Stomach smooth muscle (tissue), 2 donors: ENCODE measurements around the gene CELF2.

Experiments
- H3K27ac ChIP-seq: one replicate; pipeline ENCODE4 v1.7.0; 2013; ENCODE audit warnings: mild to moderate bottlenecking, low read length, inconsistent platforms
- H3K27me3 ChIP-seq, 2 donors: one replicate each; pipeline ENCODE4 v1.7.0; 2013; ENCODE audit warnings: low read length in 2 of 2; ENCODE audit not compliant: insufficient read depth in 2 of 2, control insufficient read depth in 1 of 2
- H3K36me3 ChIP-seq, 2 donors: one replicate each; pipeline ENCODE4 v1.7.0; 2013; ENCODE audit warnings: low read length in 2 of 2; ENCODE audit not compliant: control insufficient read depth in 2 of 2, insufficient read depth in 2 of 2
- H3K4me1 ChIP-seq: one replicate; pipeline ENCODE4 v1.7.0; 2013; ENCODE audit warnings: low read length; ENCODE audit not compliant: control insufficient read depth, insufficient read depth
- H3K4me3 ChIP-seq, 2 donors: one replicate each; pipeline ENCODE4 v1.7.0; 2013; ENCODE audit warnings: low read length in 2 of 2
- H3K9ac ChIP-seq, 2 donors: one replicate each; pipeline ENCODE4 v1.7.0; 2013; ENCODE audit warnings: low read length in 2 of 2, mild to moderate bottlenecking in 1 of 2
- H3K9me3 ChIP-seq, 2 donors: one replicate each; pipeline ENCODE4 v1.7.0; 2013; ENCODE audit warnings: low read length in 2 of 2; ENCODE audit not compliant: control insufficient read depth in 2 of 2
- donor health status: healthy.
- donor health status: Pancreatic carcinoma.

CELF2 gene

DNA sequence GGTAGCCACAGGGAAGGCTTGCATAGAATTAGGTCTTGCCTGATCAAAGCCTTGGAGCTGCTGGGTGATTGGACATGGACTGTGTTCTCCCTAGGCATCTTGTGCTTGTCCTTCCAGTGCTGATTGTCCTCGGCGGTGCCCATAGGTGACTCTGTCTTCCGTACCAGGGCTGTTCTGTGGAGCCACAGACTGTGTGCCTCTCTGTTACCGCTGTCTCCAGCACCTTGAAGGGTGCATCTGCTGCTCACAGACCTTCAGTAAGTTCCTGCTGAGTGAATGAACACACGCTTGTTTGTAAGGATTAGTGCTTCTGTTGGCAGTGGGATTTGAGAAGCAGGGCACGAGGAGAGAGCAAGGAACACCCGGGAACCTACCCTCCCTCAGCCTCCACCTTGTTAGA, 116.7 kb downstream of the CELF2 start:
- Histone ChIP-seq H3K9ac (no peak overlapping the region), H3K36me3 (no peaks in the 10 kb centered on the region), H3K27me3 (no peaks in the 10 kb centered on the region), H3K27ac (no peak overlapping the region), H3K4me3 (no peak overlapping the region), H3K9me3 (no peaks in the 10 kb centered on the region), H3K4me1 (no peaks in the 10 kb centered on the region)

DNA sequence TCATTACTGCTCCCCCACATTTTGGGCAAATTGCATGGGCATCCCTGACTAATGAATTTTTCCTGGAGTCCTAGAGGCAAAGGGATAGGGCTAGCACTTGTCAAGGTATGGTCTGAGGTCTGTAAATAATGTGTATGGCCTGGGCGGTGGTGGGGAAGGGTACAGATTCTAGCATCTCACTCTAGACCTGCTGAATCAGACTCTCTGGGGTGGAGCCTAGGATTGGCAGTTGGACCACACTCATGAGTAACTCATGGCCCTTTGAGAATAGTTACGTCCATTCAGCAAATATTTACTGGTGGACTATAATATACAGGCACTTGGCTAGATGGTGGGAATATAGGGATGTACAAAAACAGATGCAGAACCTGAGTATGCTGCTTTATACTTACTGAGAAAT, 118.0 kb downstream of the CELF2 start:
- H3K4me3 ChIP-seq: no peak overlapping the region
- H3K27ac ChIP-seq: no peak overlapping the region
- no peaks in the 10 kb centered on the region for H3K9me3 ChIP-seq
- no peaks in the 10 kb centered on the region for H3K27me3 ChIP-seq
- no peak overlapping the region for H3K9ac ChIP-seq
- no peaks in the 10 kb centered on the region for H3K4me1 ChIP-seq
- H3K36me3 ChIP-seq: no peaks in the 10 kb centered on the region

DNA sequence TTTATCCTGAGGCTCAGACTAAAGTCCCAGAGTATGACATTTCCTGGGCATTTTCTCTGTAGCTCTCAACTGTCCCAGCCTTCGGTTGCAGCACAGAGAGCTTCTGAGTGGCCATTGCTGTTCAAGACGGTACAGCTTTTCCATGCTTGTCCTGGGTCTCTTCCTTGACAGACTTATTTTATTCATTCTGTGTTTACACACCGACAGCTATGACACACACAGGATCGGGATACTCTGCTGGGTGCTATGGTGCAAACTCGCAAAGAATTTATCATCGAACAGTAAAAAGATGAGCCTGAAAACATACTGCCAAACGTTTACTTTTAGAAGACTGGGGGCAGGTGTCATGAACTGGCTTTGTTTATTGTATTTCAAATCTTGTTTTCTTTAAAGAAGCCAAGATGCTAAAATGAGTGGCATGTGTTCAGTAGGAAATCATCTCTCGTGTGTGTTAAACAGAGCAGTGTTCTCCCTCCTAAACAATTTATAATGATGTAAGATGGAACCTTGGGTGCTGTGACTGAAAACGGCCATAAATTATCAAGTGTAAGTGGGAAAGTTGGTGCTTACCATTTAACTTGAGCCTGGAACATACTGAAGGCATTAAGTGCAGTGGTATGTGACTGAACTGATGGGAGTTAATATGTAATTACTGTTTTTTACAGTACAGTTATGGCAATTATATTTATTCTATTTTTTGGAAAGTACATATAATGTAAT, 120.8 kb downstream of the CELF2 start:
- Histone ChIP-seq H3K4me1 (no peaks in the 10 kb centered on the region), H3K4me3 (no peak overlapping the region), H3K9me3 (no peaks in the 10 kb centered on the region), H3K9ac (no peak overlapping the region), H3K27ac (no peak overlapping the region), H3K36me3 (no peaks in the 10 kb centered on the region), H3K27me3 (no peaks in the 10 kb centered on the region)

- Histone ChIP-seq H3K9me3 (no peaks in the 10 kb centered on the region), H3K27ac (no peak overlapping the region)
These were observed 123.3 kb downstream of the CELF2 start for GRCh38 chr10:11140963-11141362.

GRCh38 chr10:11141571-11142091, 124.0 kb downstream of the CELF2 start:
- Histone ChIP-seq H3K27me3 (no peaks in the 10 kb centered on the region), H3K9me3 (no peaks in the 10 kb centered on the region), H3K27ac (no peak overlapping the region), H3K9ac (no peak overlapping the region), H3K4me3 (no peak overlapping the region), H3K4me1 (peaks cover 19% of the 10 kb centered on the region), H3K36me3 (no peaks in the 10 kb centered on the region)

More at GRCh38 chr10:11140963-11141362, 123.3 kb downstream of the CELF2 start:
- H3K9ac ChIP-seq: no peak overlapping the region
- H3K27me3 ChIP-seq: no peaks in the 10 kb centered on the region
- H3K4me3 ChIP-seq: no peak overlapping the region
- peaks cover 13% of the 10 kb centered on the region for H3K4me1 ChIP-seq
- no peaks in the 10 kb centered on the region for H3K36me3 ChIP-seq

DNA sequence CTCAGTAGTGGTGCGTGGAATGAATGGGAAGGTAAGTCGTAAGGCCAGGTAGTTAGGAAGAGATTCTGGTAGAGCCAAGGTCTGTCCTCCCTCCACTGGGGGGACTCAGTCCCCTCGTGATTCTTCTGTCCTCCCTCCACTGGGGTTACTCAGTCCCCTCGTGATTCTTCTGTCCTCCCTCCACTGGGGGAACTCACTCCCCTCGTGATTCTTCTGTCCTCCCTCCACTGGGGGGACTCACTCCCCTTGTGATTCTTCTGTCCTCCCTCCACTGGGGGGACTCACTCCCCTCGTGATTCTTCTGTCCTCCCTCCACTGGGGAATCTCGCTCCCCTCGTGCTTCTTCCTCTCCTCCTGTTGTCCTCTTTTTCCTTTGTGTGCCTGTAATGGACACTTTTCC, 125.1 kb downstream of the CELF2 start:
- Histone ChIP-seq H3K27me3 (no peaks in the 10 kb centered on the region), H3K4me3 (no peak overlapping the region), H3K4me1 (peaks cover 23% of the 10 kb centered on the region), H3K27ac (no peak overlapping the region), H3K36me3 (no peaks in the 10 kb centered on the region), H3K9ac (no peak overlapping the region), H3K9me3 (no peaks in the 10 kb centered on the region)

GRCh38 chr10:11143242-11143641, 125.6 kb downstream of the CELF2 start:
- H3K27ac ChIP-seq: no peak overlapping the region
- no peaks in the 10 kb centered on the region for H3K36me3 ChIP-seq
- H3K4me1 ChIP-seq: peaks cover 26% of the 10 kb centered on the region
- H3K4me3 ChIP-seq: no peak overlapping the region
- H3K9me3 ChIP-seq: no peaks in the 10 kb centered on the region
- H3K9ac ChIP-seq: no peak overlapping the region
- no peaks in the 10 kb centered on the region for H3K27me3 ChIP-seq

DNA sequence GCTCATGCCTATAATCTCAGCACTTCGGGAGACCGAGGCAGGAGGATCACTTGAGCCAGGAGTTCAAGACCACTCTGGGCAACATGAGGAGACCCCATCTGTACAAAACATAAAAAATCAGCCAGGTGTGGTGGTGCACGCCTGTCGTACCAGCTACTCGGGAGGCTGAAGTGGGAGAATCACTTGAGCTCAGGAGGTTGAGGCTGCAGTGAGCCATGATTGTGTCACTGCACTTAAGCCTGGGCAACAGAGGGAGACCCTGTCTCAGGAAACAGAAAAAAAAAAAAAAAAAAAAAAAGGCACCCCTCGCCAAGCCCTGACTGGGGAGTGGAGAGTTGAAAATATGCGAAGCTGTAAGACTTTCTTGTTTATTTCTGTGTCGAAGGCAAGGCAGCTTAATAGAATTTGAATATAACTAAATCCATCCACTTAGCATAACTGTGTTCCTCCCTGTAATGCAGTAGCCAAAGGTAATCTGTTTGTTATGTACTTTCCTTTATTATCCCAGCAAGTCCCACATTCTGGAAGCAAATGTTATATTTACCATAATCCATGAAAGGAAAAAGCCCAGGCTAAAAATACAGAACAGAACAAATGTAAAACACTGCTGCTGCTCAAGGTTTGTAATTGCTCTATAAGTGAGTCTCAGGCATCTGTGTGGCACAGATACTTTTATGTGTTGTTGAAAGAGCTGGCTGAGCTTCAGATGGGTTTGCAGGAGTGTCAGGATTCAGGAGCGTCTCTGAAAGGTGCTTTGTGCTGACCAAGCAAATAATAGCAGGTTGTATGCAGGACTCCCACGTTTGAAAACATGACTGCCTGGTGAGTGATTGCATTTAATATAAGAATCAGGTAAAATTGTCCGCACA, 127.2 kb downstream of the CELF2 start:
- Histone ChIP-seq H3K4me3 (no peak overlapping the region), H3K36me3 (no peaks in the 10 kb centered on the region), H3K27me3 (no peaks in the 10 kb centered on the region), H3K9ac (no peak overlapping the region), H3K4me1 (peaks cover 32% of the 10 kb centered on the region), H3K9me3 (no peaks in the 10 kb centered on the region), H3K27ac (peak overlapping the region; percentile 42)

DNA sequence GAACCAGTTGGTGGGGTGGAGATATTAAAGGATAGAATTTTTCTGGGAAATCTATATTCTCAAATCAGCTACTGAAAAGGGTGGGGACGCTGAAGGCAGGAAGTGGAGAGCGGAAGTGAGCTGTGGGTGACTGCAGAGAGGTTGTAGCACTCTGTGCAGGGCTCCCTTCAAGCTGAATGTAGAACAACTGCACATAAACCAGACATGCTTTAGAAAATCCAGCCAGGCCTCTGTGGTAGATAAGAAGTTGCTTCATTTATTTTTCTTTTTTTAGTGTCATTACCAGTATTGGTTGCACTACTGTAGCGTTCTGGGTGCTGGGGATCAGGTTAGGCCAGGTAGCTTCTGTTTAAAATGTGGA, 127.8 kb downstream of the CELF2 start:
- H3K36me3 ChIP-seq: no peaks in the 10 kb centered on the region
- H3K27me3 ChIP-seq: no peaks in the 10 kb centered on the region
- no peak overlapping the region for H3K4me3 ChIP-seq
- peak overlapping the region; percentile 42 for H3K27ac ChIP-seq
- H3K9me3 ChIP-seq: no peaks in the 10 kb centered on the region
- H3K9ac ChIP-seq: no peak overlapping the region
- peaks cover 32% of the 10 kb centered on the region for H3K4me1 ChIP-seq

DNA sequence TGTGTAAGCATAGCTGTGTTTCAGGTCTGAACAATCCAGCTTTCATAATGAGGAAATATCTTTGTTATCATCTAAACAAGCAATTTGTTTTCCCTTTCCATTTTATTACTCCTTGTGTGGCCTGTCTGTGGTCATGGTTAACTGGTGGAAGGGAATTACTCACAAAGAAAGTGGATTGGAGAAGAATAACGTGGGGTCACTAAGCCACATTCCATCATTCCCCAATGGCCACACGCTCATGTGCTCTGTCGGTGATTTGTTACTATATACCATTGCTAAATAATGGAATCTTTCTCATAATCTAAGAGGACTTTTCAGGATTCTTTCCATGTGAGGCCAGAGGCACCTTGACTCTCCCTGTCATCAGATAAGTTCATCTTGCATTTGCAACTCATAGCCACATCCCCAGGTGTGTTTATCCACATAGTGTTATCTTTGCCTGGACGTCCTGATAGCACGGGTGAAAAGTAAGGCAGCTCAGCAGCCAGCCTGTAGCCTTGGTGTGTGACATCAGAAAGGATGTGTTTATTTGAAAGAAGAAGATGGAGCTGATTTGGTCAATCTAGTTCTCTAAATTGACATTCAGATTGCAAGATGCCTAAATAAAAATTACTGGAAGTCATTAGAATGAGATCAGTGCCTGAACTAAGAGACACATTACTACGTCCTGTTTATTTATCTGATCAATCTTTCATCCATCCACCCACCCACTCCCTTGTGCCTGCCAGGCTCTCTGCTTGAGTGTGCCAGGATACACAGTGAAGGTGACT, 128.9 kb downstream of the CELF2 start:
- H3K27ac ChIP-seq: peak overlapping the region; percentile 13
- H3K36me3 ChIP-seq: no peaks in the 10 kb centered on the region
- no peaks in the 10 kb centered on the region for H3K9me3 ChIP-seq
- H3K27me3 ChIP-seq: no peaks in the 10 kb centered on the region
- H3K9ac ChIP-seq: no peak overlapping the region
- peaks cover 32% of the 10 kb centered on the region for H3K4me1 ChIP-seq
- no peak overlapping the region for H3K4me3 ChIP-seq
